WERI-Rb-1 (cell line): Measurements from ENCODE around the gene PTPRN2.

ENCODE experiments used
- DNase-seq: peaks from one replicate; pipeline ENCODE4 v3.0.0-alpha.2; 2020
- H3K27ac ChIP-seq: fragments of 250-450 bp; sonication (Bioruptor Pico); 2 replicates; pipeline ENCODE4 v1.5.1; 2020; ENCODE audit warnings: mild to moderate bottlenecking, moderate library complexity
- H3K27me3 ChIP-seq: fragments of 250-450 bp; sonication (Bioruptor Pico); 2 replicates; pipeline ENCODE4 v1.5.1; 2021; ENCODE audit warnings: mild to moderate bottlenecking, low read depth, moderate library complexity; ENCODE audit not compliant: insufficient read depth, severe bottlenecking
- H3K36me3 ChIP-seq: fragments of 250-450 bp; sonication (Bioruptor Pico); 2 replicates; pipeline ENCODE4 v1.5.1; 2020; ENCODE audit warnings: mild to moderate bottlenecking, moderate library complexity
- H3K4me3 ChIP-seq: 2 replicates; pipeline ENCODE4 v1.5.1; 2011; ENCODE audit warnings: low read depth, mild to moderate bottlenecking, control low read depth, low read length
- H3K9me3 ChIP-seq: fragments of 250-450 bp; sonication (Bioruptor Pico); 2 replicates; pipeline ENCODE4 v1.5.1; 2021; ENCODE audit warnings: mild to moderate bottlenecking, moderate library complexity; ENCODE audit not compliant: severe bottlenecking
- TF ChIP-seq, protein P1 (sequence below): IDR thresholded peaks from 2 replicates; pipeline ENCODE4 v1.5.1; 2011; ENCODE audit warnings: low read depth, mild to moderate bottlenecking, control low read depth, inconsistent platforms, low read length

PTPRN2 gene

DNA sequence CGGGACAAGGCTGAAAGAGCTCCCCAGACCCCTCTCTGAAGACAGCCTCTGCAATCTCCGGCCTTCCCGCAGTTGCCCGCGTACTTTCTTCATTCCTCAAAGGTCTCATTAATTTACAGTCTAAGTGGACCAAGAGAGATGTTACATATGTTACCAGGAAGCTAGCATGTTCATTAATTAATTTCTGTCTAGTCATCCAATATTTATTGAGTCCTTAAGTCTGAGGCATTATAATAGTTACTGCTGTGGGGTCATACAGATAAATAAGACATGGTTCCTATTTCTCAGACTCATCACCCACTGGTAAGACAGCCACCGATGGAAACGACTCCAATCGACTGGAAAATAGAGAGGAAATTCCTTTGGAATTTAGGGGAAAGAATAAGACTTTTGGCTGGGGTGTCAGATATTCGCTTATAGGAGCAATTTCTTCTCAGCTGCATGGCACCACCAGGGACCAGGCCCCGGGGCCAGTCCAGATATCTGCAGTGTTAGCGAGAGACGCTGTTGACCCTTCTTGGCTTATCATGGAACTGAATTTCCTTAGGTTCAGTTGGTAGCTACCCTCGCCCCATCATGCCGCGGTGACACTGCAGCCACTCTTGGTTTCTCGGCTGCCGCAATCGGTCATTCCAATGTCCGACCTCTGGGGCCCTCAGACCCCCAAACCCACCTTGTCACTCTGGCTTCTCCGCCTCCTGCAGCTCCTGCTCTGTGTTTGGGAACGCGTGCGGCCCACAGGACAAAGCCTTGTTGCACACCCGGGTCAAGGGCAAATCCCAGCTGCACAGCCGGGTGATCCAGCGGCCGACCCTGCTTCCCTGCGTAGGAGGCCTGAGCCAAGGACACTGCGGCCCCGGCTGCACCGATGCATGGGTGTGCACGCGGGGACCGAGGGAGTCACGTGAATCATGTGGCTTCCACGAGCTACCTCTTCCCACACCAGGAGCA lies 867.6 kb downstream of the PTPRN2 start:
- Histone ChIP-seq H3K27ac (no peak overlapping the region), H3K9me3 (no peaks in the 10 kb centered on the region), H3K36me3 (no peaks in the 10 kb centered on the region), H3K27me3 (no peaks in the 10 kb centered on the region), H3K4me3 (no peak overlapping the region)
- TF ChIP-seq, protein P1, sequence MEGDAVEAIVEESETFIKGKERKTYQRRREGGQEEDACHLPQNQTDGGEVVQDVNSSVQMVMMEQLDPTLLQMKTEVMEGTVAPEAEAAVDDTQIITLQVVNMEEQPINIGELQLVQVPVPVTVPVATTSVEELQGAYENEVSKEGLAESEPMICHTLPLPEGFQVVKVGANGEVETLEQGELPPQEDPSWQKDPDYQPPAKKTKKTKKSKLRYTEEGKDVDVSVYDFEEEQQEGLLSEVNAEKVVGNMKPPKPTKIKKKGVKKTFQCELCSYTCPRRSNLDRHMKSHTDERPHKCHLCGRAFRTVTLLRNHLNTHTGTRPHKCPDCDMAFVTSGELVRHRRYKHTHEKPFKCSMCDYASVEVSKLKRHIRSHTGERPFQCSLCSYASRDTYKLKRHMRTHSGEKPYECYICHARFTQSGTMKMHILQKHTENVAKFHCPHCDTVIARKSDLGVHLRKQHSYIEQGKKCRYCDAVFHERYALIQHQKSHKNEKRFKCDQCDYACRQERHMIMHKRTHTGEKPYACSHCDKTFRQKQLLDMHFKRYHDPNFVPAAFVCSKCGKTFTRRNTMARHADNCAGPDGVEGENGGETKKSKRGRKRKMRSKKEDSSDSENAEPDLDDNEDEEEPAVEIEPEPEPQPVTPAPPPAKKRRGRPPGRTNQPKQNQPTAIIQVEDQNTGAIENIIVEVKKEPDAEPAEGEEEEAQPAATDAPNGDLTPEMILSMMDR: no peak
- DNase-seq: no peak

DNA sequence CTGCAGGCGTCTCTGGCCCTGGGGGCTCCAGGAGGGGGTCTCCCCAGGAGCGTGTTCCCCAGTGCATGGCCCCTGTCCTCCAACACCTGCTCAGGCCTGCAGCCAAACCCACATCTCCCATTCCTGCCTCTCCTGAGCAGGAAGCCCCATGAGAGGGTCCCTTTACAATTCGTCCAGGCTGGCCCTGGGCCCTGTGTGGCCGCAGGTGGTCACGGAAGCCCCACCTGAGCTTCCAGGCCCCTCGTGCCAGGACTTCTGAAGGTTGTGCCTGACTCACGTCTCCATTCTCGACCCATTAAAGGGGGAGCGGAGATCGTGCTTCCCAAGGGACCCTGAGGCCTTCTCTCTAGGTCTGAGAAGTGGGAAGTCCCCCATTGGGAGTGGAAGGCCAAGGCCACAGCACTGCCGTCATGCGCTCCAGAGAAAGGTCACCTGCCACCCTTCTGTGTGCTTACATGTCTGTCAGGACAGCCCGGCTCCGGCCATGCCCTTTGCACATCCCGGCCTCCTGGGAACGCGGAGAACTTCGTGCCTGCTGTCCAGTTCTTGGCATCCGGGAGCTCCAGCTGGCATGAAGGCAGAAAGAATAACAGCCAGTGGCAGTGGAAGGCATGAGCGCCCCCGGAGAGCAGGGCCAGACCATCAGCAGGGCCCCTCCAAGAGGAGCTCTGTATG lies 868.5 kb downstream of the PTPRN2 start:
- H3K27ac ChIP-seq: no peak overlapping the region
- H3K4me3 ChIP-seq: no peak overlapping the region
- TF ChIP-seq, protein P1: no peak
- H3K36me3 ChIP-seq: no peaks in the 10 kb centered on the region
- no peak for DNase-seq
- H3K9me3 ChIP-seq: no peaks in the 10 kb centered on the region
- H3K27me3 ChIP-seq: no peaks in the 10 kb centered on the region

DNA sequence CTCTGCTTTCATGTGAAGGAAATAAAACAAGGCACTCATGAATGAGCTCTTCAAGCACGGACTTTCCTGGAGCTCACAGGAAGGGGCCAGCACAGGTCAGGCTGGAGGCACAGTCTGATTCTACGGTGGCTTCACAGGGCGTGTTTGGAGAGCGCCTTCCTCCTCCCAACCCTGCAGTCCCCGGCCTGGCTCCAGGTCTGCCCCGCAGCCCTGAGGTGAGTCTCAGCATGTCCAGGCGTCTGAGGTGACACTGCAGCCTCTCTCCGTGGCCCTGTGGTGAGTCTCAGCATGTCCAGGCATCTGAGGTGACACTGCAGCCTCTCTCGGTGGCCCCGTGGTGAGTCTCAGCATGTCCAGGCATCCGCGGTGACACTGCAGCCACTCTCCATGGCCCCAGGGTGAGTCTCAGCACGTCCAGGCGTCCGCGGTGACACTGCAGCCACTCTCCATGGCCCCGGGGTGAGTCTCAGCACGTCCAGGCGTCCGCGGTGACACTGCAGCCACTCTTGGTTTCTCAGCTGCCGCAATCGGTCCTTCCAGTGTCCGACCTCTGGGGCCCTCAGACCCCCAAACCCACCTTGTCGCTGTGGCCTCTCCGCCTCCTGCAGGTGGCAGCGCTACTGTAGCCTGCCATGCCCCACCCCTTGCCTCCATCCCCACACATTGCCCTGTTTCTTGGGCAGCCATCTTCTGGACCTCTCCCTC lies 869.2 kb downstream of the PTPRN2 start:
- no peaks in the 10 kb centered on the region for H3K36me3 ChIP-seq
- no peak for DNase-seq
- no peak overlapping the region for H3K4me3 ChIP-seq
- no peak overlapping the region for H3K27ac ChIP-seq
- TF ChIP-seq, protein P1: peak; percentile 26; the same call in 1 of the 2 replicates
- no peaks in the 10 kb centered on the region for H3K27me3 ChIP-seq
- H3K9me3 ChIP-seq: no peaks in the 10 kb centered on the region

DNA sequence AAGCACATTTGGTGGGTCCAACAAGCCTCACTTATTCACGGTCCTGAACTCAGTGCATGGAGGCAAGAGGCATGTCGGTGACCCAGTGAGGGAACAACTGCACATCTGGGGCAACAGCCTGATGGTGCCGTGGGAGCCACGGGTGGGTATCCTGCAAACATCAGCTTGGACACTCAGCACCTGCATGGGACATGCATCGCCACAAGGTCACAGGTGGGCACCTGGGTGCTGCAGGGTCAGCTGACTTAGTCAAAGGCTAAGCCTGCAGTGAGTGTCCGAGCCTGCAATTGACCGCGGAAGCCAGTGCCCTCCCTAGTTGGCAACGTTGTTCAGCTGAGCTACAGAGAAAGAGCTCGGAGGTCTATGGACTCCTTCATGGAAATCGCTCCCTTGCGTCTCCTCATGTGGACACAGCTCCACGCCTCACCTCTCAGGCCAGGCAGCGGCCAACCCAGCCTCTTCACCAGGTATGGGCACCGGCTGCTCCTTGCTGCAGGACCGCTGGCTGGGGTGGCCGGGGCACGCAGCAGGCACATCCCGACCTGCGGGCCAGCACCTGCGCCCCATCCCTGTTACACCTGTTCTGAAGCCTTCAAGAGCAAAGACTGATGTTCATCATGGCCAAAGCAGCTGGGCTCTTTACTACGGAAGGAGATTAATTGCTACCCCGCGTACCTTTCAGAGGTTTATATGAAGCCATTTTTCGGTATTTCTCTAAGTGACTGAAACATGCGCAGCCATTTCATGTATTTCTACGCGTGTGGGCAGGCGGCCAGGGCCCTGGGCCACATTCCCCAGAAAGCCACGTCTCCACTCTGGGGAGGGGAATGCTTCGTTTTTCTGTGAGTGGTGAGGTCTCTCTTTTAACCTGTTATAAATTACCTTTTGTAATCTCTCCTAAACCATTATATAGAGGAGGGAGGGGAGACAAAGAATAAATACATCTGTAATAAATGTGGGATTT lies 870.1 kb downstream of the PTPRN2 start:
- H3K27me3 ChIP-seq: no peaks in the 10 kb centered on the region

More for the DNA sequence above, 870.1 kb downstream of the PTPRN2 start:
- Histone ChIP-seq H3K4me3 (no peak overlapping the region), H3K36me3 (no peaks in the 10 kb centered on the region), H3K9me3 (no peaks in the 10 kb centered on the region), H3K27ac (no peak overlapping the region)
- TF ChIP-seq, protein P1: no peak
- DNase-seq: no peak
